Activated T-cell treated with anti-CD3 and anti-CD28 coated beads for 4 hours (primary cell): ENCODE data around the gene ABCF3.
"Not testable (repeated sequence)": the region's sequence is repeated elsewhere in the genome, so short reads cannot be mapped to it uniquely, and the experiment has no call there.

Source experiments
- DNase-seq: peaks from one replicate; pipeline ENCODE4 v3.0.0-alpha.2; 2020

ABCF3 gene

GRCh38 chr3:184186184-184186901, at the start of gene ABCF3:
ABCF3 (plus strand) TSS chr3:184186199; CDS start chr3:184186208, 9 bp downstream.
- no peak for DNase-seq

GRCh38 chr3:184140436-184140835, 45.6 kb upstream of the ABCF3 start:
- DNase-seq, result no peak

- DNase-seq, result no peak
These were observed 43.8 kb upstream of the ABCF3 start for GRCh38 chr3:184142199-184142598.

GRCh38 chr3:184143327-184143726, 42.7 kb upstream of the ABCF3 start:
- no peak for DNase-seq

GRCh38 chr3:184144505-184144904, 41.5 kb upstream of the ABCF3 start:
- no peak for DNase-seq

GRCh38 chr3:184145111-184145524, 40.9 kb upstream of the ABCF3 start:
- no peak for DNase-seq

- no peak for DNase-seq
These were observed 40.2 kb upstream of the ABCF3 start for GRCh38 chr3:184145751-184146270.

- DNase-seq, result no peak
These were observed 37.9 kb upstream of the ABCF3 start for GRCh38 chr3:184148076-184148475.

- DNase-seq, result no peak
These were observed 36.9 kb upstream of the ABCF3 start for GRCh38 chr3:184149123-184149522.

GRCh38 chr3:184149770-184150169, 36.2 kb upstream of the ABCF3 start:
- DNase-seq, result not testable (repeated sequence)

- peak; percentile 13 for DNase-seq
These were observed 30.9 kb upstream of the ABCF3 start, which contains the start of gene DVL3 for GRCh38 chr3:184154885-184155643. DVL3 (plus strand) TSS chr3:184155377; CDS start chr3:184155636, 259 bp downstream.

GRCh38 chr3:184155644-184156521, 30.1 kb upstream of the ABCF3 start:
- peak; percentile 16 for DNase-seq

GRCh38 chr3:184156522-184156955, 29.5 kb upstream of the ABCF3 start:
- DNase-seq, result no peak

- no peak for DNase-seq
These were observed 28.8 kb upstream of the ABCF3 start for GRCh38 chr3:184157206-184157605.

- DNase-seq, result no peak
These were observed 27.6 kb upstream of the ABCF3 start for GRCh38 chr3:184158404-184158803.

- DNase-seq, result no peak
These were observed 25.5 kb upstream of the ABCF3 start for GRCh38 chr3:184160456-184160855.

GRCh38 chr3:184162571-184163070, 23.4 kb upstream of the ABCF3 start:
- DNase-seq, result not testable (repeated sequence)

GRCh38 chr3:184164648-184165330, 21.2 kb upstream of the ABCF3 start:
- no peak for DNase-seq

- DNase-seq, result no peak
These were observed 20.5 kb upstream of the ABCF3 start for GRCh38 chr3:184165543-184165942.

GRCh38 chr3:184166671-184167070, 19.3 kb upstream of the ABCF3 start:
- no peak for DNase-seq

GRCh38 chr3:184167786-184168185, 18.2 kb upstream of the ABCF3 start:
- DNase-seq, result no peak
